Neutrophil (primary cell): ENCODE data around the gene SLC1A7.

ENCODE experiments used
- H3K27ac ChIP-seq: fragments of 200-600 bp; sonication (generic); 2 replicates; pipeline ENCODE4 v1.5.1; 2016; ENCODE audit warnings: mild to moderate bottlenecking, moderate library complexity
- H3K27me3 ChIP-seq: fragments of 200-600 bp; sonication (generic); 2 replicates; pipeline ENCODE4 v1.6.0; 2016; ENCODE audit warnings: mild to moderate bottlenecking
- H3K36me3 ChIP-seq: fragments of 200-600 bp; sonication (generic); 2 replicates; pipeline ENCODE4 v1.5.1; 2017
- H3K4me1 ChIP-seq, 2 experiments: fragments of 200-600 bp in 1 of 2; sonication (generic) in 1 of 2; 1 replicate in 1 of 2; 2 replicates in 1 of 2; pipeline versions ENCODE4 v1.5.1 to v1.6.1; 2013 to 2016; ENCODE audit warnings: low read depth in 1 of 2, low read length in 1 of 2, mild to moderate bottlenecking in 1 of 2, moderate library complexity in 1 of 2; ENCODE audit not compliant: control insufficient read depth in 1 of 2, insufficient read depth in 1 of 2
- H3K4me3 ChIP-seq, 2 experiments: fragments of 200-600 bp in 1 of 2; sonication (generic) in 1 of 2; 1 replicate in 1 of 2; 2 replicates in 1 of 2; pipeline ENCODE4 v1.5.1; 2013 to 2016; ENCODE audit warnings: low read depth in 1 of 2, low read length in 1 of 2, mild to moderate bottlenecking in 1 of 2, moderate library complexity in 1 of 2
- H3K9me3 ChIP-seq: fragments of 200-600 bp; sonication (generic); 2 replicates; pipeline ENCODE4 v1.5.1; 2016
- TF ChIP-seq, protein P1 (sequence below): fragments of 200-600 bp; sonication (generic); IDR thresholded peaks from 2 replicates; pipeline ENCODE4 v1.5.1; 2016; ENCODE audit warnings: antibody characterized with exemption

SLC1A7 gene

DNA sequence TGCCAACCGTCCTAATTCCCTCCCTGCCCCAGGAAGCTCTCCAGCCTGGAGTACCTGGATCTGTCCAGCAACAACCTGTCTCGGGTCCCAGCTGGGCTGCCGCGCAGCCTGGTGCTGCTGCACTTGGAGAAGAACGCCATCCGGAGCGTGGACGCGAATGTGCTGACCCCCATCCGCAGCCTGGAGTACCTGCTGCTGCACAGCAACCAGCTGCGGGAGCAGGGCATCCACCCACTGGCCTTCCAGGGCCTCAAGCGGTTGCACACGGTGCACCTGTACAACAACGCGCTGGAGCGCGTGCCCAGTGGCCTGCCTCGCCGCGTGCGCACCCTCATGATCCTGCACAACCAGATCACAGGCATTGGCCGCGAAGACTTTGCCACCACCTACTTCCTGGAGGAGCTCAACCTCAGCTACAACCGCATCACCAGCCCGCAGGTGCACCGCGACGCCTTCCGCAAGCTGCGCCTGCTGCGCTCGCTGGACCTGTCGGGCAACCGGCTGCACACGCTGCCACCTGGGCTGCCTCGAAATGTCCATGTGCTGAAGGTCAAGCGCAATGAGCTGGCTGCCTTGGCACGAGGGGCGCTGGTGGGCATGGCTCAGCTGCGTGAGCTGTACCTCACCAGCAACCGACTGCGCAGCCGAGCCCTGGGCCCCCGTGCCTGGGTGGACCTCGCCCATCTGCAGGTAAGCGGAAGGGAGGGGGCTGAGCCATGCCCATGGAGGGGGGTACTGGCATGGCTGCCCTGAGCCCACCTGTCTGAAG lies 63.9 kb downstream of the SLC1A7 start:
- no peaks in the 10 kb centered on the region for H3K36me3 ChIP-seq
- H3K4me3 ChIP-seq: no peak overlapping the region
- H3K27ac ChIP-seq: no peak overlapping the region
- H3K27me3 ChIP-seq: no peaks in the 10 kb centered on the region
- no peaks in the 10 kb centered on the region for H3K9me3 ChIP-seq
- H3K4me1 ChIP-seq: no peaks in the 10 kb centered on the region
- TF ChIP-seq, protein P1, sequence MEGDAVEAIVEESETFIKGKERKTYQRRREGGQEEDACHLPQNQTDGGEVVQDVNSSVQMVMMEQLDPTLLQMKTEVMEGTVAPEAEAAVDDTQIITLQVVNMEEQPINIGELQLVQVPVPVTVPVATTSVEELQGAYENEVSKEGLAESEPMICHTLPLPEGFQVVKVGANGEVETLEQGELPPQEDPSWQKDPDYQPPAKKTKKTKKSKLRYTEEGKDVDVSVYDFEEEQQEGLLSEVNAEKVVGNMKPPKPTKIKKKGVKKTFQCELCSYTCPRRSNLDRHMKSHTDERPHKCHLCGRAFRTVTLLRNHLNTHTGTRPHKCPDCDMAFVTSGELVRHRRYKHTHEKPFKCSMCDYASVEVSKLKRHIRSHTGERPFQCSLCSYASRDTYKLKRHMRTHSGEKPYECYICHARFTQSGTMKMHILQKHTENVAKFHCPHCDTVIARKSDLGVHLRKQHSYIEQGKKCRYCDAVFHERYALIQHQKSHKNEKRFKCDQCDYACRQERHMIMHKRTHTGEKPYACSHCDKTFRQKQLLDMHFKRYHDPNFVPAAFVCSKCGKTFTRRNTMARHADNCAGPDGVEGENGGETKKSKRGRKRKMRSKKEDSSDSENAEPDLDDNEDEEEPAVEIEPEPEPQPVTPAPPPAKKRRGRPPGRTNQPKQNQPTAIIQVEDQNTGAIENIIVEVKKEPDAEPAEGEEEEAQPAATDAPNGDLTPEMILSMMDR: no peak

DNA sequence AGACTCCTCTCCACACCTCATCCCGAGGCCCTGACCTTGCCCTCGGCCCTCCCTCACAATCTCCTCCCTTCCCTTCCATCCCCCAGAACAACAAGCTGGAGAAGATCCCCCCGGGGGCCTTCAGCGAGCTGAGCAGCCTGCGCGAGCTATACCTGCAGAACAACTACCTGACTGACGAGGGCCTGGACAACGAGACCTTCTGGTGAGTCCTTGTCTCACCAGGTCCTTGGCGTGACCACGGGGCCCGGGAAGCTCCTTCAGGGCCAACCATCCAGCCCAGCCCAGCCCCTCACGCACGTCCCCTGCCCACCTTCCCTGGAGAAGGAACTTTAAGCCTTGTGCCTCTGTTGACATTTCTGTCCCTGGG lies 64.9 kb downstream of the SLC1A7 start:
- H3K36me3 ChIP-seq: no peaks in the 10 kb centered on the region
- H3K27me3 ChIP-seq: no peaks in the 10 kb centered on the region
- TF ChIP-seq, protein P1: no peak
- no peak overlapping the region for H3K27ac ChIP-seq
- no peaks in the 10 kb centered on the region for H3K4me1 ChIP-seq
- H3K4me3 ChIP-seq: no peak overlapping the region
- no peaks in the 10 kb centered on the region for H3K9me3 ChIP-seq

DNA sequence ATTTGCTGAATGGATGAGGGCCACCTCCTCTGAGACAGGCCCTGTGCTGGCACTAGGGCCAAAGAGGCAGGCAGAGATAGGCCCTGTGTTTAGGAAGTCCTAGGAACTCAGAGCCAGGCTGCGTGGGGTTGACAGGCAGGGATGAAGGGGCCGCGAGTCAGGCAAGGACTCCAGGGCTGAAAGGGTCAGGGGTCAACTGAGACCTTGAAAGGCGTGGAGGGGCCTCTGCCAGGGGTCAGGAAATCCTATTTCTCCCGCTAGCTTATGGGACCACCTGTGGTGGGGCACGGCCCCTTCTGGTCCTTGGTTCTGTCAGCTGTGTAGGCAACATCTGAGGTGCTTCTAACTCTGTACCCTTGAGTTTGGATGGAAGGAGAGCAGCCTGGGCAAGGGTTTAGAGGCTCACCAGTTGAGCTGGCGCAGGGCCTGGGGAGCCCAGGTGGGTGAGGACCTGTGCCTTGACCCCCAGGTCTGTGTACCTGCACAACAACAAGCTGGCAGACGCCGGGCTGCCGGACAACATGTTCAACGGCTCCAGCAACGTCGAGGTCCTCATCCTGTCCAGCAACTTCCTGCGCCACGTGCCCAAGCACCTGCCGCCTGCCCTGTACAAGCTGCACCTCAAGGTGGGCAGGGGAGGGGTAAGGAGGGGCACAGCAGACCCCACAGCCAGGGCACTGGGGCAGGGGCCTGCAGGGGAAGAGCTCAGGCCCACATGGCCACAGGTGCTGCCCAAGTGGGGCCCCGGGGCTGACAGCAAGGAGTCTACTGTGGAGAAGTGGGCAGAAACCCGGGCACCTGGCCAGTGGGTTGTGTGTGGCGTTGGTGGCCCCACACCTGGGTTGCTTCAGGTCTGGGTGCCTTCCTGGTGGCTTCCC lies 65.5 kb downstream of the SLC1A7 start:
- Histone ChIP-seq H3K4me1 (no peaks in the 10 kb centered on the region), H3K9me3 (no peaks in the 10 kb centered on the region), H3K27me3 (no peaks in the 10 kb centered on the region), H3K4me3 (no peak overlapping the region), H3K27ac (no peak overlapping the region), H3K36me3 (no peaks in the 10 kb centered on the region)
- TF ChIP-seq, protein P1: no peak

DNA sequence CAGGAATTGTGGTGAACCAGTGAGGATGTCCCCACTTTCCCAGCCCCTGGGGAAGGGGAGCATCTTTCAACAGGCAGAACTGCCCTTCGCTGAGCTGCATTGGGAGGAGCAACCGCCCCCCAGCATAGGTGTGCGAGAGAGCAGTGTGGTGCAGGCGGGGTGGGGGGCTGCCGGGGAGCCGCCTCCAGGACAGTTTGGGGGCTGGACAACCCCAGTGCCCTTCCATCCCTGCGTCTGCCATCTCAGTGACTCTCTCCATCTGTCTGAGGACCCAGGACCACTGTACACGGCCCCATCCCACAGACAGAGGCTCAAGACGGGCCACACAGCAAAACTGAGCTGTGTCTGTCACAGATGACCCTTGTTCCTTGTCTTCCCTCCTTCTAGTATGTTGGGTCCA lies 66.3 kb downstream of the SLC1A7 start:
- no peaks in the 10 kb centered on the region for H3K27me3 ChIP-seq
- H3K9me3 ChIP-seq: no peaks in the 10 kb centered on the region
- H3K4me3 ChIP-seq: no peak overlapping the region
- TF ChIP-seq, protein P1: no peak
- no peak overlapping the region for H3K27ac ChIP-seq
- H3K4me1 ChIP-seq: no peaks in the 10 kb centered on the region
- H3K36me3 ChIP-seq: no peaks in the 10 kb centered on the region

DNA sequence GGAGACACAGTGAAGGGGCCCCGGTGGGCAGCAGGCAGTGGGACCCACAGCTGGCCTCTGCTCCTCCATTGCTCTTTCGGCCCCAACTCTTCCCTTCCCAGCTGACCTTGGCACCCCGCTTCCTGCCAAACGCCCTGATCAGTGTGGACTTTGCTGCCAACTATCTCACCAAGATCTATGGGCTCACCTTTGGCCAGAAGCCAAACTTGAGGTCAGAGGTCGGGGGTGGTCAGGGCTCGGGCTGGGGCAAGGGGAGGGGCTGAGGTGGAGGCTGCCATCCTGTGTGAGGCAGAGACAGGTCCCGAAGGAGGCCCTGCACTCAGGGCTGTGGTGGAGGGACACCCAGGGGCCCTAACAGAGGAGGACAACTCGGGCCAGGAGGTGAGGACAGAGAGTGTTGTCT lies 66.7 kb downstream of the SLC1A7 start:
- Histone ChIP-seq H3K27me3 (no peaks in the 10 kb centered on the region), H3K36me3 (no peaks in the 10 kb centered on the region), H3K4me3 (no peak overlapping the region), H3K27ac (no peak overlapping the region), H3K9me3 (no peaks in the 10 kb centered on the region), H3K4me1 (no peaks in the 10 kb centered on the region)
- TF ChIP-seq, protein P1: no peak
